ENCODE data around the gene FUZ. TPM values are rescaled to one million over a fixed set of nuclear protein-coding genes. Genes with fewer than 3 reads are reported as not detected.

FUZ gene
- total and polyA plus RNA-seq, 2 of the 4 experiments (the other 2 are of a cell fraction) = 12.1 to 14.3 TPM

GRCh38 chr19:49773663-49774350 lies 39.3 kb downstream of the FUZ start:
- H2AK9ac ChIP-seq (replicated peaks; ENCODE audit: low read depth, low read length, poor library complexity) = peak overlapping the region; percentile 7

More at GRCh38 chr19:49773663-49774350, 39.3 kb downstream of the FUZ start:
- Histone ChIP-seq H4K91ac (ENCODE audit: insufficient read depth, low read depth, low read length) (no peak overlapping the region), H3K18ac (ENCODE audit: low read depth, low read length) (no peak overlapping the region), H3K23ac (ENCODE audit: low read depth, low read length) (no peak overlapping the region), H4K8ac (ENCODE audit: low read depth in 2 of 2, low read length in 2 of 2) (no peak overlapping the region), H3K14ac (replicated peaks; ENCODE audit: low read depth, low read length) (no peak overlapping the region), H4K5ac (ENCODE audit: low read depth, low read length) (no peak overlapping the region), H3K9ac (ENCODE audit: low read depth, low read length) (no peak overlapping the region), H3K9me1 (ENCODE audit: insufficient read depth, low read length) (peaks cover 22% of the 10 kb centered on the region; the same call in 1 of the 2 replicates), H2AFZ (replicated peaks; ENCODE audit: low read length, poor library complexity) (no peak overlapping the region), H3K36me3 (ENCODE audit: control insufficient read depth, insufficient read depth, low read length) (peaks cover 14% of the 10 kb centered on the region), H2BK15ac (ENCODE audit: low read depth, low read length) (no peak overlapping the region), H2AK5ac (ENCODE audit: low read depth, low read length) (no peak overlapping the region), H3K4ac (ENCODE audit: low read depth, low read length) (no peak overlapping the region), H2BK120ac (ENCODE audit: low read depth, low read length) (no peak overlapping the region), H3K56ac (ENCODE audit: extremely low read depth, insufficient read depth, low read length) (no peak overlapping the region), H3K79me1 (ENCODE audit: low read depth in 1 of 2, low read length in 2 of 2) (peaks cover 27 to 81% of the 10 kb centered on the region in 2 experiments), H3K4me1 (ENCODE audit: control insufficient read depth, insufficient read depth, low read length) (no peaks in the 10 kb centered on the region), H3K4me3 (ENCODE audit: insufficient read depth, low read depth, low read length) (no peak overlapping the region), H3K9me3 (ENCODE audit: control insufficient read depth, insufficient read depth, low read length) (no peaks in the 10 kb centered on the region), H3K27me3 (ENCODE audit: control insufficient read depth, insufficient read depth, low read length) (no peaks in the 10 kb centered on the region), H3K4me2 (ENCODE audit: low read depth, low read length) (no peak overlapping the region), H2BK20ac (ENCODE audit: low read depth, low read length) (no peak overlapping the region), H4K20me1 (ENCODE audit: insufficient read depth, low read length) (peaks cover 63% of the 10 kb centered on the region), H2BK5ac (ENCODE audit: low read depth, low read length, poor library complexity, severe bottlenecking) (no peak overlapping the region), H3K27ac (ENCODE audit: insufficient read depth, low read length) (no peak overlapping the region)
- WGBS, 2 experiments (ENCODE audit: extremely low coverage in 2 of 2, insufficient read length in 1 of 2) = 100% methylated on average over 1 of the region's 8 CpGs; no CpG with 5 or more reads in 1 of the 2 experiments
- dilution Hi-C loops (cut with HindIII; ENCODE audit: low sequenced_read_pairs, unreplicated experiment) (no loop called here), intact Hi-C loops (cut with micrococcal nuclease) (no loop called here), in situ Hi-C loops (cut with MboI; ENCODE audit: low sequenced_read_pairs) (no loop called here)
- ATAC-seq (ENCODE audit: low read depth) (no peak), DNase-seq (no peak)
- ChIA-PET POLR2A (ENCODE audit: unreplicated experiment) (no interaction called here), CTCF (no interaction called here)
- no TSS peak for BruUV-seq (replicated peaks)
- TF ChIP-seq RFX5 (IDR thresholded peaks at IDR 0.05; ENCODE audit: low read depth, low read length) = no peak
- TF ChIP-seq POLR2A (IDR thresholded peaks at IDR 0.05; ENCODE audit: low read depth, low read length) = no peak
- no peak for TF ChIP-seq USF2 (IDR thresholded peaks at IDR 0.05; ENCODE audit: low read depth, low read length)
- no peak for TF ChIP-seq MXI1 (IDR thresholded peaks at IDR 0.05; ENCODE audit: borderline replicate concordance, low read depth, low read length)
- TF ChIP-seq BHLHE40 (IDR thresholded peaks at IDR 0.05; ENCODE audit: low read depth, low read length) = no peak
- TF ChIP-seq MAZ (IDR thresholded peaks at IDR 0.05; ENCODE audit: borderline replicate concordance, low read depth, low read length) = no peak
- TF ChIP-seq CHD1 (IDR thresholded peaks at IDR 0.05; ENCODE audit: low read depth, low read length) = no peak
- no peak for TF ChIP-seq SMC3 (IDR thresholded peaks at IDR 0.05; ENCODE audit: low read depth, low read length)
- no peak for TF ChIP-seq CEBPB (IDR thresholded peaks at IDR 0.05; ENCODE audit: low read depth, low read length)
- TF ChIP-seq RAD21 (IDR thresholded peaks at IDR 0.05; ENCODE audit: low read length) = no peak
- no peak for TF ChIP-seq MAFK (IDR thresholded peaks at IDR 0.05; ENCODE audit: low read depth, low read length)
- no peak for TF ChIP-seq FOS (IDR thresholded peaks at IDR 0.05; ENCODE audit: low read depth, low read length)
- no peak for TF ChIP-seq NFE2L2 (IDR thresholded peaks at IDR 0.05; ENCODE audit: low read depth, low read length)
- no peak for TF ChIP-seq CTCF (conservative IDR thresholded peaks at IDR 0.05; ENCODE audit: low read depth, low read length)
- TF ChIP-seq ELK1 (IDR thresholded peaks at IDR 0.05; ENCODE audit: borderline replicate concordance, low read depth, low read length) = no peak

Measured in IMR-90 (cell line).